Mucosa of gallbladder (tissue), 1 donor: ENCODE data around the gene LILRB4. TPM values are rescaled to one million over a fixed set of nuclear protein-coding genes. Genes with fewer than 3 reads are reported as not detected.
"Not testable (repeated sequence)": the region's sequence is repeated elsewhere in the genome, so short reads cannot be mapped to it uniquely, and the experiment has no call there.

Experiments
- DNase-seq: peaks from one replicate; pipeline ENCODE4 v3.0.0-alpha.2; 2020; ENCODE audit warnings: low spot score
- total RNA-seq: library from RNA; stranded (reverse); gene quantifications from one replicate; pipeline ENCODE4 v1.2.1, GENCODE V29; 2021
- donor health status: DM: no; HTN: no; CAD: no.

LILRB4 gene
- total RNA-seq, 1 donor from 2014 or later: 16.4 TPM

DNA sequence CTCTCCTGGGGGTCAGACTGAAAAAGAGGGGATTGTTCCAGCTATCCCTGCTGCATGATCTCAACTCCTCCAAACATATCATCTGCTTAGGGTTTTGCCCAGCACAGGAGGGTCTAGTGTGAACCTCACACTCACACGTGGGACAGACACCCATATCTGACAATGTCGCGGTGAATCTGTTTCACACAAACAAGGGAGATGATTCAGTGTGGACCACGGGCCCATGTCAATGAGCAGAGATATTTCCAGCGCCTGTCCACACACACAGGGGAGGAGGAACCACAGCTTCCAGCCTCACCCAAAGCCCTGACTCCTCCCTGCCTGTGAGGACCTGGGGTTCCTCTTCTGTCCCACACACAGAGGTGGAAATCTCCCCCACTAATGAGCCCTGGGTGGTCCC is 31.9 kb downstream of the LILRB4 start:
- no peak for DNase-seq

DNA sequence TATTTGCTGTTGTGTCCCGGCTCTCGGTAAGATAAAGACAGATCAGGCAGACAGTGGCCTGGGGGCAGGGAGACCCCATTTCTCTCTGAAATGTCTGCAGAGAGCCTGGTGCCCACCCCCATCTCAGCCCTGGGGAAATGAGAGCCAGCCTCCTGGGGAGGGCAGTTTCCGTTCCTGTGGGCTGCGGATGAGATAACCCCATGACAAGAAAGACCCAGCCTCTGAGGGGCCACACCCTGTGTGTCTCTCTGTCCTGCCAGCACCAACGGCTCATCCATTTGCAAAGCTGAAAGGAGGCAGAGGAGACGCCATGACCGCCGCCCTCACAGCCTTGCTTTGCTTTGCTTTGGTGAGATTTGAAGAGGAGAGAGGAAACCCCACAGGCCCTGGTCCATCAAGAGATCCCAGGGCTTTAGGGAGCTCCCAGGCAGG is 33.3 kb downstream of the LILRB4 start:
- DNase-seq: no peak

DNA sequence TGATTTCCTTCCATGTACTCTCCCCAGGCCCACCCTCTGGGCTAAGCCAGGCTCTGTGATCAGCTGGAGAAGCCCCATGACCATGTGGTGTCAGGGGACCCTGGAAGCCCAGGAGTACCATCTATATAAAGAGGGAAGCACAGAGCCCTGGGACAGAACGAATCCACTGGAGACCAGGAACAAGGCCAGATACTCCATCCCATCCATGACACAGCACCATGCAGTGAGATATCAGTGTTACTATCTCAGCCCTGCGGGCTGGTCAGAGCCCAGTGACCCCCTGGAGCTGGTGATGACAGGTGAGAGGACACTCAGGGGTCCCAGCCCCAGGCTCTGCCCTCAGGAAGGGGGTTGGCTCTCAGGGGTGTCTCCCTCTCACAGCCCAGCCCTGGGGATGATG is 34.0 kb downstream of the LILRB4 start:
- DNase-seq: no peak

DNA sequence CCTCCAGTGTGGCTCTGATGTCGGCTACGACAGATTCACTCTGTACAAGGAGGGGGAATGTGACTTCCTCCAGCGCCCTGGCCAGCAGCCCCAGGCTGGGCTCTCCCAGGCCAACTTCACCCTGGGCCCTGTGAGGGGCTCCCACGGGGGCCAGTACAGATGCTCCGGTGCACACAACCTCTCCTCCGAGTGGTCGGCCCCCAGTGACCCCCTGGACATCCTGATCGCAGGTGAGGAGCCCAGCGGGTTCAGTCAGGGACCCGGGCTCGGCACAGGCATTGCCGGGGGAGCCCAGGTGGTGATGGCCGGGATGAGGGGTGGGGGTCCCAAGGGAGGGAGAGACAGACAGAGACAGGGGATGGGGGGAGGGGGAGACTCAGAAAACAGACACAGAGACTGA is 34.9 kb downstream of the LILRB4 start:
- not testable (repeated sequence) for DNase-seq

DNA sequence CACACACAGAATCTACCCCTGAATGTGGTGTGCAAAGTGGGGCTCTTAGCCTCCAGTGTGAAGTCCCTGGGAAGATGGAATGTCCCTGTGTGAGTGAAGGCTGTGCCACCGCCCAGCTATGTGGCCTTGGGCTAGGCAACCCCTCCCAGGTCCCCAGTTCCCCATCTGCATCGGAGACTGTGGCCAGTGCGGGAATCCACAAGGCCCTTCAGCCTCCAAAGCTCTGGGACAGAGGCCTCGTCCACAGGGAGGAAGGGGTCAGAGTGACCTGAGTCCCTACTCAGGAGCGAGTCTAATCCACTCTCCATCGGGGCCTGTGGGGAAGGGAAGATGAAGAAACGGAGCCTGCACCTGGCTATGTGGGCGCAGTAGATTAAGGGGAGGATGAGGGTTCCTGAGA is 42.1 kb downstream of the LILRB4 start:
- DNase-seq: no peak

DNA sequence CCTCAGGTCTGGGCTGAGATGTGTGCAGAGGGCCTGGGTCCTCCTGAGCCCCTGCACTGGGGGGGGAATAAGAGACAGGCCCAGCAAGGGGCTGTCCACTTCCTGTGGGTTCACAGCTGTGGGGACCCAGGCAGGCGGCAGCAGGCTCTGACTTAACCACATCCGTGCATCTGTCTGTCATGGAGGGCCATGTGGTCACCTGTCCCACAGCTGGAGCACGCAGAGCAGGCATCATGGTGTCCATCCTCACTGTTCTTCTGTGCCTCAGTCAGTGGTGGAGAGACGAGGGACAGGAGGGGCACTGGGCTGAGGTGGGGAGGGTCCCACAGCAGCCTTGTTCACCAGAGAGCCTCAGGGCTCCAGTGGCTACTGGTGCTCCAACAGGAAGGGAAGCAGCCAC is 45.2 kb downstream of the LILRB4 start:
- DNase-seq: no peak

DNA sequence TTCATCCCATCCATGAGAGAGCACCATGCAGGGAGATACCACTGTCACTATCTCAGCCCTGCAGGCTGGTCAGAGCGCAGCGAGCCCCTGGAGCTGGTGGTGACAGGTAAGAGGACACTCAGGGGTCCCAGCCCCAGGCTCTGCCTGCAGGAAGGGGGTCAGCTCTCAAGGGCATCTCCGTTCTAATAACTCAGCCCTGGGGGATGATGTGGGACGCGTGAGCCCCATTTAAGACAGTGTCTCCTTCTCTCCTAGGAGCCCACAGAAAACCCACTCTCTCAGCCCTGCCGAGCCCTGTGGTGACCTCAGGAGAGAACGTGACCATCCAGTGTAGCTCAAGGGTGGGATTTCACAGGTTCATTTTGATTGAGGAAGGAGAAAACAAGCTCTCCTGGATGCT is 46.0 kb downstream of the LILRB4 start:
- DNase-seq: no peak

DNA sequence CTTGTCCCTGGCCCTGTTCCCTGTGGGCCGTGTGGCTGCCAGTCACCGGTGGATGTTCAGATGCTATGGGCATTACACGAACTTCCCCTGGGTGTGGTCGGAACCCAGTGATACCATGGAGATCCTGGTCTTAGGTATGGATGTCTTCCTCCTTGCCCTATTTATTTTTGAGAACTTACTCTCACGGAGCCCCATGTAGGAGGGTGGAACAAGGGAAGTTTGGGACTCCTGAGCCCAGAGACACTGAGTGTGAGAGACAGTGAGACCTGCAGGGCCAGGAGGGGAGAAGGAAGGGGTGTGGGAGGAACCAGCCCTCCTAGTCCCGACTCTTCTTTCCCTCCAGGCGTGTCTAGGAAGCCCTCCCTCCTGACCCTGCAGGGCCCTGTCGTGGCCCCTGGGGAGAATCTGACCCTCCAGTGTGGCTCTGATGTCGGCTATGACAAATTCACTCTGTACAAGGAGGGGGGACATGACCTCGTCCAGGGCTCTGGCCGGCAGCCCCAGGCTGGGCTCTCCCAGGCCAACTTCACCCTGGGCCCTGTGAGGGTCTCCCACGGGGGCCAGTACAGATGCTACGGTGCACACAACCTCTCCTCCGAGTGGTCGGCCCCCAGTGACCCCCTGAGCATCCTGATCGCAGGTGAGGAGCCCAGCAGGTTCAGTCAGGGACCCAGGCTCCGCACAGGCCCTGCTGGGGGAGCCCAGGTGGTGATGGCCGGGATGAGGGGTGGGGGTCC is 46.6 kb downstream of the LILRB4 start:
- DNase-seq: no peak

DNA sequence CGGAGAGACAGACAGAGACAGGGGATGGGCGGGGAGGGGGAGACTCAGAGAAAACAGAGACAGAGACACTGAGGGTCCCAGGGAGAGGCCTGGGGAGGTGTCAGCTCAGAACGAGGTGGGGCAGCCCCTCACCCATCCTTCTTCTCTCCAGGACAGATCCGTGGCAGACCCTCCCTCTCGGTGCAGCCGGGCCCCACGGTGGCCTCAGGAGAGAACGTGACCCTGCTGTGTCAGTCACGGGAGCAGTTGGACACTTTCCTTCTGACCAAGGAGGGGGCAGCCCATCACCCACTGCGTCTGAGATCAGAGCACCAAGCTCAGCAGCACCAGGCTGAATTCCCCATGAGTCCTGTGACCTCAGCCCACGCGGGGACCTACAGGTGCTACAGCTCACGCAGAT is 47.2 kb downstream of the LILRB4 start:
- DNase-seq: not testable (repeated sequence)

Other genes with a start within 250 kb of the LILRB4 start
- gene TTYH1, start 247.5 kb upstream of the LILRB4 start, total RNA-seq: 2.7 TPM
- 236 TPM for gene LENG8, start 213.8 kb upstream of the LILRB4 start, total RNA-seq
- gene LENG9, start 199.2 kb upstream of the LILRB4 start, total RNA-seq: 11.0 TPM
- 14.9 TPM for gene CDC42EP5, start 189.7 kb upstream of the LILRB4 start, total RNA-seq
- not detected for gene LAIR2, start 160.2 kb upstream of the LILRB4 start, total RNA-seq
- gene LILRA2, start 89.2 kb upstream of the LILRB4 start, total RNA-seq: 5.8 TPM
- gene LILRA1, start 69.4 kb upstream of the LILRB4 start, total RNA-seq: 1.9 TPM
- gene LILRB1, start 32.5 kb upstream of the LILRB4 start, total RNA-seq: 11.4 TPM
- not detected for gene KIR3DL3, start 61.5 kb downstream of the LILRB4 start, total RNA-seq
- not detected for gene KIR2DL3, start 75.5 kb downstream of the LILRB4 start, total RNA-seq
- not detected for gene KIR2DL1, start 106.8 kb downstream of the LILRB4 start, total RNA-seq
- gene KIR2DL4, start 140.6 kb downstream of the LILRB4 start, total RNA-seq: not detected
- not detected for gene KIR3DL1, start 153.5 kb downstream of the LILRB4 start, total RNA-seq
- gene KIR2DS4, start 169.7 kb downstream of the LILRB4 start, total RNA-seq: not detected
- gene KIR3DL2, start 187.5 kb downstream of the LILRB4 start, total RNA-seq: not detected
- gene FCAR, start 211.2 kb downstream of the LILRB4 start, total RNA-seq: not detected
- gene NCR1, start 243.2 kb downstream of the LILRB4 start, total RNA-seq: 0.32 TPM